Measurements from ENCODE around the gene CRYBG1.

Gene CRYBG1, protein sequence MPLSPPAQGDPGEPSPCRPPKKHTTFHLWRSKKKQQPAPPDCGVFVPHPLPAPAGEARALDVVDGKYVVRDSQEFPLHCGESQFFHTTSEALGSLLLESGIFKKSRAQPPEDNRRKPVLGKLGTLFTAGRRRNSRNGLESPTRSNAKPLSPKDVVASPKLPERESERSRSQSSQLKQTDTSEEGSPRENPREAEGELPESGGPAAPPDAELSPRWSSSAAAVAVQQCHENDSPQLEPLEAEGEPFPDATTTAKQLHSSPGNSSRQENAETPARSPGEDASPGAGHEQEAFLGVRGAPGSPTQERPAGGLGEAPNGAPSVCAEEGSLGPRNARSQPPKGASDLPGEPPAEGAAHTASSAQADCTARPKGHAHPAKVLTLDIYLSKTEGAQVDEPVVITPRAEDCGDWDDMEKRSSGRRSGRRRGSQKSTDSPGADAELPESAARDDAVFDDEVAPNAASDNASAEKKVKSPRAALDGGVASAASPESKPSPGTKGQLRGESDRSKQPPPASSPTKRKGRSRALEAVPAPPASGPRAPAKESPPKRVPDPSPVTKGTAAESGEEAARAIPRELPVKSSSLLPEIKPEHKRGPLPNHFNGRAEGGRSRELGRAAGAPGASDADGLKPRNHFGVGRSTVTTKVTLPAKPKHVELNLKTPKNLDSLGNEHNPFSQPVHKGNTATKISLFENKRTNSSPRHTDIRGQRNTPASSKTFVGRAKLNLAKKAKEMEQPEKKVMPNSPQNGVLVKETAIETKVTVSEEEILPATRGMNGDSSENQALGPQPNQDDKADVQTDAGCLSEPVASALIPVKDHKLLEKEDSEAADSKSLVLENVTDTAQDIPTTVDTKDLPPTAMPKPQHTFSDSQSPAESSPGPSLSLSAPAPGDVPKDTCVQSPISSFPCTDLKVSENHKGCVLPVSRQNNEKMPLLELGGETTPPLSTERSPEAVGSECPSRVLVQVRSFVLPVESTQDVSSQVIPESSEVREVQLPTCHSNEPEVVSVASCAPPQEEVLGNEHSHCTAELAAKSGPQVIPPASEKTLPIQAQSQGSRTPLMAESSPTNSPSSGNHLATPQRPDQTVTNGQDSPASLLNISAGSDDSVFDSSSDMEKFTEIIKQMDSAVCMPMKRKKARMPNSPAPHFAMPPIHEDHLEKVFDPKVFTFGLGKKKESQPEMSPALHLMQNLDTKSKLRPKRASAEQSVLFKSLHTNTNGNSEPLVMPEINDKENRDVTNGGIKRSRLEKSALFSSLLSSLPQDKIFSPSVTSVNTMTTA (N-terminal part only)

DNA sequence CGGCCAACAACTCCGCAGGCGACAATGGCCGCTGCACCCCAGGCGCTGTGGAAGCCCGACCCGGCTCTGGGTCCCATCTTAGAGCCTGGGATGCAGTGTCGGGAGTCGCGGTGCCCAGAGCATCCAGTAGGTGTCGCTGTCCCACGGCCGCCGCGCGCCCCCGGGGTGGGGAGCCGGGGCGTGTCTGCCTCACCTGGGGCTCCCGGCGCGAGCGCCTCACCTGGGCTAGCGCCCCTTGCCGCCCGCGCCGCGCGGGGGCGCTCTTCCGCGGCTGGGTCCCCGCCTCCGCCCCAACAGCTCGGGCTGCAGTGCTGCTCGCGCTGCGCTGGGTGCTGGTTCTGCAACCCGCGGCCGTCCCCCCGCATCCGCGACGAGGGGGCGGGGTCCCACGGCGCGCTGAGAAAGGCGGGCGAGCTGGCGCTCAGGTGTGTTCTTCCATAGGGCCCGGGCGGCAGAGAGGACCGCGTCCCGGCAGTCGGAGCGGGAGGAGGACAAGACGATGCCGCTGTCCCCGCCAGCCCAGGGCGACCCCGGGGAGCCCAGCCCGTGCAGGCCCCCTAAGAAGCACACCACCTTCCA lies at the start of gene CRYBG1:
Gene CRYBG1, plus strand, starts transcription at position 308 of the 579 bp plus-strand sequence. Its CDS starts 192 bp downstream, at position 500.
- DNase-seq, result peak; percentile 13 to 21

DNA sequence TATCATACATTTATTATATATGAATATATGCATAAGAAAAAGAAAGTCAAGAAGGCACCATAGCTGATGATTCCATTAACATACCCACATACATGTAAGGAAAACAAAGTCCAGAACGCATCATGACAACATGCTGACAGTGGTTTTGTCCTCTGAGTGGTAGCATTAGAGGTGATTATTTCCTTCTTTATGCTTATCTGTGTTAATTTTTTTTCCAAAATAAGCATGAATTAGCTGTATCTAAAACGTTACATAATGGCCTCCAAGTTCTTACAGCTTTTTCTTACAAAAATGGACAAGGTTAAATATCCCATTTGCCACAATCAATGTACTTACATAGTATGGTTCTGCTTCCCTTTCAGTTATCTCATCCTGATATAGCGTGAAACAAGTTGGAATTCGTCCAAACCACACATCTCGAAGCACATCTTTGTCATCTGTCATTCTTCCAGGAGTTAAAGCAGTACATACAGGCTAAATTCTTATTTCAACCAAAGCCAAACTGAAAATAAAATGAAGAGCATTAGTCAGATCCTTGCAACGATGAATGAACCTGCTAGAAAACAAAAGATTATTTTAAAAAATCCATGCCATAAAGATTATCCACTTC lies 44.6 kb upstream of the CRYBG1 start:
- DNase-seq, result no peak

DNA sequence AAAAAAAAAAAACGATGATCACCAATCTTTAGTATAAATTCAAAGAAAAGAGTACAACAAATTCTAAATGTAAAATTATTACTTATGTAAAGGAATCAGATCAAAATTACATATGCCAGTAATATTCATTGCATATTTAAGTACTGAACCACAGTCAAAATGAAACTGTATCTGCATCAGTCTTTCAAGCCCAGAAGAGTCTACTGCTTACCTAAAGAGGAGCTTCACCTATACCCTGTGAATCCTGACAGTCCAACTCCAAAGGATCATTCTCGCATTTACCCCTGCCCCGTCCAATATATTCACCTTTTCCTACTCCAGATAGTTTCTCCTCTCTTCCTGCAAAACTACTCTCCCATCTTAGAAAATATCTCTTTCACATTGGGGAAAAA lies 44.1 kb upstream of the CRYBG1 start:
- no peak for DNase-seq

DNA sequence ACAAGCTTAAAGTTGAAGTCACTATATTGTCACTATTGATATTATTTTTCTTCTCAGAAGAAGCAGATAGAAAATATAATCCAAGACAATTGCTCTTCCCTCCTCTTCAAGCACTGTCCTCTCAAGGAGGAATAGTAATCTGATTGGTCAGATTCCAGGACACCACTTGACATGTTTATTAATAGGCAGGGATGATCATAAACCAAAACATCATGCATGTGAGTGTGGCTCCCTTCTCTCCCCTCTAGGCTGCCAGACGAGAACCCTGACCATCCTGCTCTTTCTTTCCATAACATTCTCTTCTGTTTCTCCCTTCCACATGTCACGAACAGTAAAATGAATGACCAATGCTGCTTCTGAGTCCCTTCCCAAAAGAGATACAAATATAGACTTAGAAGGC lies 42.5 kb upstream of the CRYBG1 start:
- no peak for DNase-seq

DNA sequence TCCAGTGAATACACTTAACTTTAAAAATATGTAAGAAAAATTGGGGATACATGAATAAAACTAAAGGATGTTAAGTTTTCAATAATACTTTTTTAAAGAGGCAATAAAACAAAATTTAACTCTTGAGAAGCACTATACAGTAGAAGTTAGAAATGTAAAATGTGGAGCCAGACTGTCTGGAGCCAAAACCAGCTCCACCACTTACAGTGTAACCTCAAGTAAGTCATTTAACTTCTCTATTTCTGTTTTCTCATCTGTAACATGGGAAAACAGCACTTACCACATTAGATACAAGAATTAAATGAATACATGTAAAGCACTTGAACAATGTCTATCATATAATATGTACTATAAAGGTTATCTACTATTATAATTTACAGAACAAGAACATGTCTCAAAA lies 41.7 kb upstream of the CRYBG1 start:
- DNase-seq, result no peak

DNA sequence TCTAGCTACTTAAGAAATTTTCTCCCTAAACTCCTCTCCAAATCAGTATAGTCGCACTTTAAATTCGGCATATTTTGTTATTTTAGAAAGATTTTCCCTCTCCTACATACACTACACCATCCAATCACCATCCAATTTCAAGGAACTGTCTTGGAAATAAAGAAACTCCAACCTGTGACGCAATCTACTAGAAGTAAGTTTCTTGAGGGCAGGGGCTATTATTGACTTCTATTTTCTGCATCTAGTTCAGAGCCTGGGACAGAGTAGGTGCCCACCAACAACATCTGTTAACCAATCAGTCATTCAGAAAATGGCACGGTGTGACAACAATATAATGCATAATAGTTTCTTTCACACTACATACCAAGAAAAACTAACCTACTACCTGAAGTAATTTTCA lies 38.6 kb upstream of the CRYBG1 start:
- no peak for DNase-seq

DNA sequence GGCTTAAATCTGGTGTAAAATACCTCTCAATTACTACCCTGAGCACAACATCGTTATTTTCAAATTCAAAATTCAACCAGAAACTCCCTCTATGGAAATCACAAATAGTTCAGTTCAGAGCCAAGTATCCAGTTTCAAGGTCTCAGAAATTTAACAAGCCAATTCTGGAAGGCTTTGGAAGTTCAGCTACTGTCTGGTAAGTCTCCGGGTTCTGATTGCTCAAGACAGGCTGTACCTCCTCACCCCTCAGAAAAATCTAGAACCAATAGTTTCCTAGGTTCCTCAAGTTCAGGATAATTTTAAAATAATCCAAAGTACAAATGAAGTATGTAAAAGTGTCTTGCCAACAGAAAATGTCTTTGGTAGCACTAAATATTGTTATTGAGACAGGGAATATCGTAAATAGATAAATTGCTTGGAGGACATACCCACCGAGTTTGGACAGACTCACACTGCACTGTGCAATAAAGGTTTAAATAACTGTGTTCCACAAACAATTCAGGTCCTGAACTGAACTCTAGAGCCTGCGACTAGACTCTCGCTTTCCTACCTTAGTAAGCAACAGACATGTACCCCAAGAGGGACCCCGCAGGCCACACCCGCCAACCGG lies 35.7 kb upstream of the CRYBG1 start:
- DNase-seq, result no peak

DNA sequence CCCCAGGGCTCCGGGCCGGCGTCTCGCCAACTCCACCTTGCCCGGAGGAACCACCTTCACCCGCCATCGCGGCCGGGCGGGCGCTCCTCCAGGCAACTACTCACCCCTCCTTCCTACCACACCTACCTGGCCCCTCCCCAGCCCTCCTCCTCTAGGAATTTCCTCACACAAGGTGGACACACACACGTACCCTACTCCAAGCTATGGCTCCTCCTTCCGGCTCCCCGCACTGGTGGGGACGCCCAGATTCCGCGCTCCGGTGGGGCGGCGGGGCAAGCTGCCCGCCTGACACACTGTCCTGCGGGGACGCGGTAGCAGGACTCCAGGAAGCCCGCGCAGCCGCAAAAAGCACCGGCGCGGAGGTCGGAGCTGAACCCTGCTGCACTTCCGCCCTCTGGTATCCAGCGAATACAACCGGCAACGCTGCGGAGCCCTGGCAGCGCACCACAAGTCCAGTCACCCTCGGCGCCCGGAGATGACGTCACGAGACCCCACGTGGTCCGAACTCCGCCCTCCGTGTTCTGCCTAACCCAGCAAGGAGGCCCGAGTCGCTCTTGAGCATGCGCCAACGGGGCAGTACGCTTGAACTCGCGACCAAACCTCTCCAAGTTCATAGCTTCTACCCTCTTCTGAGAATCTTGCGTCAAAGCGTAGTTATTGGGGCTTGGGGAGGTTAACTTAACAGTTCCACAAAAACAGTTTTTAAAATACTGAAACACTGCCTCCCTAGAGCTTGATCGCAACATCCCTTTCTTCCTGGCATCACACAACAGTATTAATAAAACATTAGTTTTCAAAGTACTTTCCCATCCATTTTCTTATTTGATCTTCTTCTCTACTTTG lies 35.0 kb upstream of the CRYBG1 start, which contains the start of gene ATG5:
Gene ATG5, minus strand, starts transcription at position 425 of the 843 bp plus-strand sequence. CDS start 9,552 bp downstream, outside the sequence.
- peak; percentile 97 to 98 for DNase-seq

DNA sequence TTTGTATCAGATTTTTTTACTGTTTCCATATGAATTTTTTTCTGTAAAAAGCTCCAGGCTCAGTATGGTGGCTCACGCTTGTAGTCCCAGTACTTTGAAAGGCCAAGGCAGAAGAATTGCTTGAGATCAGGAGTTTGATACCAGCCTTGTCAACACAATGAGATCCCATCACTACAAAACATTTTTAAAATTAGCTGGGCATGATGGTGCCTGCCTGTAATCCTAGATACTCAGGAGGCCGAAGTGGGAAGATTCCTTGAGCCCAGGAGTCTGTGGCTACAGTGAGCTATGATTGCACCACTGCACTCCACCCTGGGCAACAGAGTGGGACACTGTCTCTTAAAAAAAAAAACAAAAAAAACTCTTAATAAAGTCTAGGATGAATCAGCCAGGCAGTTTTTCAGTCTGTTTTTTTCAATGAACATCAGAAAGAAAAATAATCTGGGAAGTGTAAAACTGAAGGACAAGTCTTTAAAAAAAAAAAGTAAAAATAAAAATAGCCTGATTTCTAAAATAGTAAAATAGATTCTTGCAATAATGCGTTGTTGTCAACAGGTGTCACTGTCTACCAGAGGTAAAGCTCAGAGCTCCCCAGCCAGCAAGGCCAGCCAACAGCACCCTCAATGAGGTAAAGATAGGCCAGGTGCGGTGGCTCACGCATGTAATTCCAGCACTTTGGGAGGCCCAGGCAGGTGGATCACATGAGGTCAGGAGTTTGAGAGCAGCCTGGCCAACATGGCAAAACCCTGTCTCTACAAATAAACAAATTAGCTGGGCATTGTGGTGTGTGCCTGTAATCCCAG lies 25.7 kb upstream of the CRYBG1 start:
- peak; percentile 60 to 70 for DNase-seq

DNA sequence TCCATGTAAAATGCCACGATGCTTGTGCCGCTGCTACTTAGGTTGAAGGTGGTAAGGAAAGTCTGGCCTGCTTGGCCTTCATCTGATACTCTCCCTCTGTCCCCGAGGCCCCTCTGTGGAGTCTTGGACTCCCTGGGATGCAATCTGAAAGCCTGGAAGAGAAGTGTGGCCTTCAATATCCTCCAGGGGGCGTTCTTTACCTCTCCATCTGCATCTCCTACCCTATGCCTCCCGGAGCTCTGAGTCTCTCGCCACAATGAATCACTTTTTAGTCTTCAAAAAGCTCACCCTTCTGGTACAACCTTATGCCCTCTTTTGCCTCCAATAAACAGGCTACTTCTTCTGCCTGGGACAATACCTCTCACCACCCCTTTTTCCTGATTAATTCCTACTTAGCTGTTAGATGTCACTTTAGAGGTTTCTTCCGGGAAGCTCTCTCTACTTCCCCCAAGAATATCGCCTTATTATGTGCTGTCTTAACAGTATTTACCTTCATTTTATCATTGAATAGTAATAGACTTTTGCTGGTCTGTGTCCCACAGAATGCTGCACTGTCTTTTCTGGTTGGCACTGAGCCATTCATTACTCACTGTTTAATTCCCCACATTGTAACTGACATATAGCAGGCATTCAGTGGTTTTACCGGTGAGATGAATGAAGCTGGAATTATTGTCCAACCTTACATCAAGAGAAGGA lies 21.0 kb upstream of the CRYBG1 start:
- DNase-seq, result peak; percentile 70 to 77

DNA sequence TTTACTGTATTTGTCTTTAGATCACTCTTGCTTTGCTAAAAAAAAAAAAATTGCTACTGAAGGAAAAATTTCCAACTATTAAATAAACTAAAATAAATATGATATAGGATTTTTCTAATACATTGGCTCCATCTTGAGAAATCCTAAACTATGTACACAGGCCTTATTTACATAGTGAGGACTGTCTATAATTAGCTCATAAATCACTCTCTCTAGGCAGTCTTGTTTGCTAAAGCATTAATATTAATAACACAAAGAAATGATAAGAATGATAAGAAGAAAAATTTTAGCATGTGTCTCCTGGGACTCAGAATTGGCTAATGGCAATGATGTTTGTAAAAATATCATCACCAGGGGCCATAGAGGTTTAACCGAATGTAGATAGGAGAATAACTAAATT lies 13.3 kb upstream of the CRYBG1 start:
- DNase-seq, result no peak

DNA sequence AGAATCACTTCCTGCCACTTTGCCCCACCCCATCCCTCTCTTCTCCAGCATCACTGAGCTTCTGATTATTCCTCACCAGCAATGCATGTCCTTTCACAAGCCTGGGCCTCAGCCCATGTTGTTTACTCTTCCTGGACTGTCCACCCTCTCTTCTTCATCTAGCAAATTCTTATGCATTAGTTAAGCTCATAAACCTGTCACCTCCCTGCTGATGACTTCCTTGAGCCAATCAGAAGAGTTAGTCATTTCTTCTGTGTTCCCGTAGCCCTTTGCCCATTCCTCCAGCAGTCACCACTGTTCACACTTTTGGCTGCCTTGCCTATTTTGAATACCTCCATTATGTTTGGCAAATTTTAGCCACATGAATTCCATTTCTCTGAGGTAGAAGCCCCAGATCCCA lies 4.1 kb upstream of the CRYBG1 start:
- DNase-seq, result no peak

DNA sequence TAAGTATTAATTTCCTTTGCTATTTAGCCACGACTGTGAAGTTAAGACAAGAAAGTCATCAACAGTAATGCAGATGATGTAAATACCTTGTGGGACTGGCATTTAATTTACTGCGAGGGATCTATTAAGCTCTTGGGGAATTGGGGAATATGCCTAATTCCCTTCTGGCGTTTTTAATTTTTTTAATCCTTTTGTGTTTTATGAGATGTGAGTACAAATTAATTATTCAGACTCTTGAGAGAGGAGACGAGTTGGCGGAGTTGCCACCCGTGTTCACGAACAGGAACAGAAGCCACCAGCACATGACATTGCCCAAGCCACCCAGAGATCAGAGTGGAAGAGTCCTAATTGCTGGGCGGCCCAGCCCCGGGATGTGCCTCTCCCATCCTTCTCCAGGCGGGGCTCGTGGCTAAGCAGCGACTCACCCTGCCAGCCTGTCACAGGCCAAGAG lies 533 bp upstream of the CRYBG1 start:
- DNase-seq, result no peak

DNA sequence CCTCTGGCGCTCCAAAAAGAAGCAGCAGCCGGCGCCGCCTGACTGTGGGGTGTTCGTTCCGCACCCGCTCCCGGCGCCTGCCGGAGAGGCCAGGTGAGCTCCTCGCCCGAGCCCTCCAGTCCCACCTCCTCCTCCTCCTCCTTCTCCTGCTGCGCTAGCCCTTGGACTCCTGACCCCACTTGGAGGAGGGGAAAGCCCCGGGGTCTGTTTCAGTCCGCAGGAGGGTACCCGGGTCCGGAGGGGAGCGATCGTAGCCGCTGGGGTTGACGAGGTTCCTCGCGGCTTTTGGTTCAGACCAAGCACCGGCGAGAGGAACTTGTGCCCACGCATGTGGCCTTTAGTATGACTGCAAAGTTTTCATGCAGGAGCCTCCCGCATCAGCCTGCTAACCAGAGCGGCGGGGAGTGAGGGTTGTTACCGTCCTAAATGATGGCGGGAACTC lies 493 bp downstream of the CRYBG1 start:
- DNase-seq, result no peak

DNA sequence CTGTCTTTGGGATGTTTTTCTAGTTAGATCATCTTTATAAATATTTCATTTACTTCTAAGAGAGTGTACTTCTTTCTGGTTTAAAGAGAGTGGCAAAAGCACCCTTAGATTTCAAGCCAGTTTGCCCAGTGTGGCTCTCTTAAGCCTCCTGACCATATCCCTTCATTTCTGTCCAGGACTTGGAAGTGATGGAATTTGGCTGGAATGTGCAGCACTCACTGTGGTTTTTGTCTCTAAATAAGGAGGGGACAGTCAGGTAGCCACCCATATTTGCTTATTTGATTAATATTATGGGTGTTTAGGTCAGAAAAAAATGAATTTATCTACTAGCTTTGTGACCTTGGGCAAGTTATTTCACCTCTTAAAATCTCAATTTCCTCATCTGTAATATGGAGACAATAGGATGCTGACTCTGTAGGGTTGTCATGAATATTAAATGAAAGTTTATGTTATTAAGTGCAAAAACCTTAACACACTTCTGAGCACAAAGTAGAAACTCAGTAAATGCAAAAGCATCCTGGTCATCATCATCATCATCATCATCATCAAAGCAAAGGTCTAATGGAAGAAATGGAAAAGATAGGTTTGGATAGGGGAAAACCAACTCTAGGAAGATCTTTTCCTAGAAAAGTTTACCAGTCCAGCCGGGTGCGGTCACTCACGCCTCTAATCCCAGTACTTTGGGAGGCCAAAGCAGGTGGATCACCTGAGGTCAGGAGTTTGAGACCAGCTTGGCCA lies 3.1 kb downstream of the CRYBG1 start:
- no peak for DNase-seq

DNA sequence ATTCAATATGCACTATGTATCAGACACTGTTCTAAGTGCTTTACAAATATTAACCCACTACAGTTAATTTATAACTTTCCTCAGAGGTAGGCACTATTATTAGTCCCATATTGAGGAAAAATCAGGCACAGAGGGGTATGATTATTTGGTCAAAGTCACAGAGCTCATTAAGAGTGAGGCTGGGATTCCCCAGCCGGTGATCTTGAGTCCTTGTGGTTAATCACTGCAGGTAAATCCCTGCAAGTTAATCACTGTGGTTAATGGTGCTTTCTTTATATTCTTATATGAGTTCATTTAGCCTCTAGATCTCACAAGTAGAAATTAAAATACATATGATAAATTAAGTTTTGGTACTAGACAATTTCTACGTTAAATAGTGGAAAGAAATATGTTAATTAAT lies 9.2 kb downstream of the CRYBG1 start:
- DNase-seq, result no peak

DNA sequence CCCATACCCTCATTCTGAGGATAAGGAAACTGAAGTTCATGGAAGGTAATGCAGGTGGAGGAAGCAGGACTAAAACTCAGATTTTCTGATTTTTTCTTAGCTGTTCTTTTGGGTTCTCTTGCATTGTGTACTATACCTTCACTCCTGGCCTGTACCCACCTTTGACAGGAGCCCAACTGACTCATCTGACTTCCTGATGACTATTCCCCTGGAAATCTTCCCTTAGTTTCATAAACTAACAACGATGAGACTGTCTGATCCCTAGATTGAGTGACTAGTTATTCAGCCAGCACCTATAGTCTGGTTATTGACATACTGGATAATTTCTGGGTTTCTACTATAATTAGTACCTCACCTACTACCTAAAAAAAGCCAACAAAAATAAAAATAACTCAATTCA lies 10.1 kb downstream of the CRYBG1 start:
- DNase-seq, result no peak

DNA sequence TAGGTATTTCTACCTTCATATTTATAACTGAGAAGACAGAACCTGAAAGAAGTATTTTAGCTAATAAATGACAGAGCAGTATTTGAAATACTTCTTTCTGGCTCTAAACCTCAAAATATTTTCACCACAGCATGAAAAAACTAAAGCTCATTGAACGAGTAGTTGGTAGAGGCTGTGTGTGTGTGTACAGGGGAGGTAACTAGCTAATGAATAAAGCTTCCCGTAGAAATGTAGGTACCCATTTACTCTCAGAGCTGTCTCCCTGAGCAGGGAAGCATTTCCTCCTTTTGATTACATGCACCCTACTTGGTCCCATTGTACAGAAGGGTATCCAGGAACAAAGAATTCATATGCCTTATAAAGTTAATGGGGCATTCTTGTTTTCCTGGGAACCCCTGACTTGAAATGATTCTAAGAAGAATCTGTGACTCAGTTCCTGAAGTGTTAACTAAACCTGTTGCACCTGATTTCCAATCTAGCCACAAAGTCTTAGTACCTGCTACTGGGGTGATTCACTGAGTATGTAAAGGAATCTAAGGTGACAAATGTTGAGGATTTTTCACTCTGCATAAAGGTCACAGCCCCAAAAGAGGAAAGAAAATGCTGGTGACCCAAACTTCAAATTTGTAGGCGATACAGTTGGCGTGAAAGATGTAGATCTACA lies 12.5 kb downstream of the CRYBG1 start:
- no peak for DNase-seq
